ENCODE measurements around the gene HS3ST3A1. TPM values are rescaled to one million over a fixed set of nuclear protein-coding genes. Genes with fewer than 3 reads are reported as not detected.
"Not testable (repeated sequence)": the region's sequence is repeated elsewhere in the genome, so short reads cannot be mapped to it uniquely, and the experiment has no call there.

Gene HS3ST3A1
- total RNA-seq, 1 donor: 1.7 TPM

- H3K9me3 ChIP-seq (ENCODE audit: low read depth, low read length): no peaks in the 10 kb centered on the region
- no peaks in the 10 kb centered on the region for H3K27me3 ChIP-seq (ENCODE audit: insufficient read depth, low read length)
- H3K4me1 ChIP-seq (ENCODE audit: insufficient read depth, low read length): no peaks in the 10 kb centered on the region
- H3K4me3 ChIP-seq (ENCODE audit: low read length): no peak overlapping the region
Observed at GRCh38 chr17:13569398-13570123, 32.2 kb downstream of the HS3ST3A1 start.

DNA sequence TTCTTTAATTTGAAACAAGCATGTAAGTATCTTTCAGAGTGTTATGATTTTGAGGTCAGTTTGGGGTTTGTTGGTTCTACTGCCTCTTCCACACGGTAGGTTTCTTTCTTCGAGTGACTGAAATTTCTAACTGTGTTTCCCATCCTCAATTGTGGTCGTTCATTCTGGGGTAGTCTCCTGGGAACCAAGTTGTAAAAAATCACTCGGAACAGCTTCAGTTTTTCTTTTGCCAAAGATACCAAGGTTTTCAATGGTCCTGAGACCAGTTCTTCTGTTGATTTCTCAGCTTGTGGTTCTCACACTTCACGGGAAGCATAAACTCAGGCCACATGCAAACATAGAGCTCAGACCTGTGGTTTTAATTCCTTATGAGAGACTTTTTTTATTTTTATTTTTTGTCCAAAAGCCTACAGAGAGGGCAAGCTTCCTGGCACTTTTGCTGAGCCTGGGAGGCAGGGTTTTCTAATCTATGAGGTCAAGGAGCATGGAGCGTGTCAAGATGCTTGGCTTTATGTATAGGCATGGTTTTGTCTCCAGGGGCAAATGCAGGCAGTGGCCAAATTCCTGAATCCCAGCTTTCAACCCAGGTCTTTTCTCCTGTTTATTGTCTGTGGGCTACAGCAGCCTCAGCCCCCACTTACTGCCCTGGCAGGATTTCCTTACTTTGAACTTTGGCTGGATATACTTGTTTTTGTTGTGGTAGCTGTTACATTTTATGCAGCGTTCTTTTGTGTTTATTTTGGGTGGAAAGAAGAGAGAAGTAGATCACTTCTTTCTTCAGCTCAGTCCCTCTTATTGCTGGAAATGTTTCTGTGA, 32.9 kb downstream of the HS3ST3A1 start:
- H3K27me3 ChIP-seq (ENCODE audit: insufficient read depth, low read length): no peaks in the 10 kb centered on the region
- H3K4me3 ChIP-seq (ENCODE audit: low read length): no peak overlapping the region
- no peaks in the 10 kb centered on the region for H3K4me1 ChIP-seq (ENCODE audit: insufficient read depth, low read length)
- H3K9me3 ChIP-seq (ENCODE audit: low read depth, low read length): no peaks in the 10 kb centered on the region

GRCh38 chr17:13563866-13564265, 37.9 kb downstream of the HS3ST3A1 start:
- Histone ChIP-seq H3K4me1 (ENCODE audit: insufficient read depth, low read length) (no peaks in the 10 kb centered on the region), H3K4me3 (ENCODE audit: low read length) (no peak overlapping the region), H3K27me3 (ENCODE audit: insufficient read depth, low read length) (no peaks in the 10 kb centered on the region), H3K9me3 (ENCODE audit: low read depth, low read length) (no peaks in the 10 kb centered on the region)

- H3K9me3 ChIP-seq (ENCODE audit: low read depth, low read length): no peaks in the 10 kb centered on the region
- H3K4me3 ChIP-seq (ENCODE audit: low read length): no peak overlapping the region
- no peaks in the 10 kb centered on the region for H3K27me3 ChIP-seq (ENCODE audit: insufficient read depth, low read length)
- H3K4me1 ChIP-seq (ENCODE audit: insufficient read depth, low read length): no peaks in the 10 kb centered on the region
Observed at GRCh38 chr17:13562271-13562800, 39.4 kb downstream of the HS3ST3A1 start.

- no peaks in the 10 kb centered on the region for H3K4me1 ChIP-seq (ENCODE audit: insufficient read depth, low read length)
- H3K27me3 ChIP-seq (ENCODE audit: insufficient read depth, low read length): no peaks in the 10 kb centered on the region
- H3K9me3 ChIP-seq (ENCODE audit: low read depth, low read length): no peaks in the 10 kb centered on the region
- no peak overlapping the region for H3K4me3 ChIP-seq (ENCODE audit: low read length)
Observed at GRCh38 chr17:13561606-13562270, 40.0 kb downstream of the HS3ST3A1 start.

- Histone ChIP-seq H3K27me3 (ENCODE audit: insufficient read depth, low read length) (no peaks in the 10 kb centered on the region), H3K9me3 (ENCODE audit: low read depth, low read length) (no peaks in the 10 kb centered on the region), H3K4me3 (ENCODE audit: low read length) (no peak overlapping the region), H3K4me1 (ENCODE audit: insufficient read depth, low read length) (no peaks in the 10 kb centered on the region)
Observed at GRCh38 chr17:13560935-13561334, 40.8 kb downstream of the HS3ST3A1 start.

DNA sequence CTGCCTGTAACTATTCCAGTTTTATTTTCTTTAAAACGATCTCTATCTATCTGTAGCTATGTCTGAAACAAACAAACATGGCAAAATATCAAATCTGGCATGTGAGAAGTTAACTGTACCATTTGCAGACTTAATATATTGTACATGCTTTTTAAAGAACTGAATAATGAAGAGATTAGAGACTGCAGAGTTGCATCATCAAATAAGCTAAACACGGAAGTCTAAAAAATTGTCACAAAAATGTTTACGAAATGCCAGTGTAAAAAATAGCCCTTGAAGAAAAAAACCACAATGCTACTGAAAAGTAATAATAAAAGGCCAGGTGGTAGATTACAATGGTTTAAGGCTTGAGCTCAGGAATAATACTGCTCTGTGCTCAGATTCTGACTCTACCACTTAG, 43.1 kb downstream of the HS3ST3A1 start:
- H3K27me3 ChIP-seq (ENCODE audit: insufficient read depth, low read length): no peaks in the 10 kb centered on the region
- H3K9me3 ChIP-seq (ENCODE audit: low read depth, low read length): no peaks in the 10 kb centered on the region
- H3K4me1 ChIP-seq (ENCODE audit: insufficient read depth, low read length): no peaks in the 10 kb centered on the region
- no peak overlapping the region for H3K4me3 ChIP-seq (ENCODE audit: low read length)

DNA sequence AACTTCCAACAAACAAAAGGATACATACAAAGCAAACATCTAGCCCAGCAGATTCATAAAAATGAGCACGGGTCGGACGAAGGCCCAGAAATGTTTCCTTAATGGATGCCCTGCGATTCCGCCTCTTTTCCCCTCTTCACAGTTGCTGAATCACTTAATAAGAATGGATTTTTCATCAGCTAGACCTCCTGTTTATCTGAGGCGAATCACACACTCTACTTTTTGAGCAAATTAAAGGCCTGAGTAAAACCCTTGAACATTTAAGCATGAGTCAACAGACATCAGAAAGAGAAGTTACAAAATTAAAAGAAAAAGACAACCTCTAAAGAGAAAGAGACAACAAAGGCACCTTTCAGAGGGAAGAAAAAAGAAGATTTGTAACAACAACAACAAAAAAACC, 44.7 kb downstream of the HS3ST3A1 start:
- Histone ChIP-seq H3K4me3 (ENCODE audit: low read length) (no peak overlapping the region), H3K9me3 (ENCODE audit: low read depth, low read length) (no peaks in the 10 kb centered on the region), H3K4me1 (ENCODE audit: insufficient read depth, low read length) (no peaks in the 10 kb centered on the region), H3K27me3 (ENCODE audit: insufficient read depth, low read length) (no peaks in the 10 kb centered on the region)

DNA sequence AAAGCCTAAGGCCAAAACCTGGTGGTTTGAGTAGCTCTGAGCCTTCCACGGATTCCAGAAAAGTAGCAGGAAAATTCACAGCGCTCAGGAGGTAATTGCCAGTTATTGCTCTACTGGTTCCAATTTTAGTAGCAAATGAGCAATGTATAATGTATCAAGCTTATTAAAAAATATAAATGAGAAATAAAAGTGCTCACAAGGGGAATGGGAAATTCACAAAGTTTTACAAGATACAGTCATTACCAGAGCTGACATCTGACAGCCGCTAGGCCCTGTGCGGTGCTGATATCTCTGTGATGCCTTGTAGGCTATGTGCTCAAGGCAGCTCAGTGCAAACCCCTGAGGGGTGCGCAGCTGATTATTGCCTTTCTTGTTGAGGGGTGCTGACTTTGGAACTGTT, 47.5 kb downstream of the HS3ST3A1 start:
- Histone ChIP-seq H3K4me1 (ENCODE audit: insufficient read depth, low read length) (no peaks in the 10 kb centered on the region), H3K27me3 (ENCODE audit: insufficient read depth, low read length) (no peaks in the 10 kb centered on the region), H3K4me3 (ENCODE audit: low read length) (no peak overlapping the region), H3K9me3 (ENCODE audit: low read depth, low read length) (no peaks in the 10 kb centered on the region)

DNA sequence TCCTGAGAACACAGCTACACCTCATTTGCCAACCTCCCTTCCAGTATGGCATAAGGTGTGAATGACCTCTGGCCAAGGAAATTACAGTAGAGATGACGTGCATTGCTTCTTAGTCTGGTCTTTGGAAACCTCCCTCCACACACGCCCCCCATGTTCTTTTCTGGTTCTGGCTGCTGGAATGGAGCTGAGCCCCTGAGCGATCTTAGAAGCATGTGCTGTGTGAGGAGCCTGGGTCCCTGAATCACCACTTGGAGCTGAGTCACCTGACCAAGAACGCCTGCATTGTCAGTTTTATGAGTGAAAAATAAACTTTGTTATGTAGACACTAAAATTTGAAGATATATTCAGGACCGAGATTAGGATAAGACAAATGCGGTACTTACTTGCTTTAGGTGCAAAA, 51.4 kb downstream of the HS3ST3A1 start:
- peaks cover 3% of the 10 kb centered on the region for H3K27me3 ChIP-seq (ENCODE audit: insufficient read depth, low read length)
- no peak overlapping the region for H3K4me3 ChIP-seq (ENCODE audit: low read length)
- H3K9me3 ChIP-seq (ENCODE audit: low read depth, low read length): no peaks in the 10 kb centered on the region
- no peaks in the 10 kb centered on the region for H3K4me1 ChIP-seq (ENCODE audit: insufficient read depth, low read length)

DNA sequence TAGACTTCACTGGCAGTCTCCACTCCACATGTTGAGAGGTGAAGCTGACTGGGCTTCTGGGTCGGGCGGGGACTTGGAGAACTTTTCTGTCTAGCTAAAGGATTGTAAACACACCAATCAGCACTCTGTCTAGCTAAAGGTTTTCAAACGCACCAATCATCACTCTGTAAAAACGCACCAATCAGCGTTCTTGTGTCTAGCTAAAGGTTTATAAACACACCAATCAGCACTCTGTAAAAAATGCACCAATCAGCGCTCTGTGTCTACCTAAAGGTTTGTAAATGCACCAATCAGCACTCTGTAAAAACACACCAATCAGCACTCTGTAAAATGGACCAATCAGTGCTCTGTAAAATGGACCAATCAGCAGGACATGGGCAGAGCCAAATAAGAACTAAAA, 53.2 kb downstream of the HS3ST3A1 start:
- not testable (repeated sequence) for H3K9me3 ChIP-seq (ENCODE audit: low read depth, low read length); H3K27me3 ChIP-seq (ENCODE audit: insufficient read depth, low read length); H3K4me1 ChIP-seq (ENCODE audit: insufficient read depth, low read length); H3K4me3 ChIP-seq (ENCODE audit: low read length)

GRCh38 chr17:13546851-13547250, 54.9 kb downstream of the HS3ST3A1 start:
- no peaks in the 10 kb centered on the region for H3K9me3 ChIP-seq (ENCODE audit: low read depth, low read length)
- H3K4me1 ChIP-seq (ENCODE audit: insufficient read depth, low read length): no peaks in the 10 kb centered on the region
- no peak overlapping the region for H3K4me3 ChIP-seq (ENCODE audit: low read length)
- peaks cover 3% of the 10 kb centered on the region for H3K27me3 ChIP-seq (ENCODE audit: insufficient read depth, low read length)

DNA sequence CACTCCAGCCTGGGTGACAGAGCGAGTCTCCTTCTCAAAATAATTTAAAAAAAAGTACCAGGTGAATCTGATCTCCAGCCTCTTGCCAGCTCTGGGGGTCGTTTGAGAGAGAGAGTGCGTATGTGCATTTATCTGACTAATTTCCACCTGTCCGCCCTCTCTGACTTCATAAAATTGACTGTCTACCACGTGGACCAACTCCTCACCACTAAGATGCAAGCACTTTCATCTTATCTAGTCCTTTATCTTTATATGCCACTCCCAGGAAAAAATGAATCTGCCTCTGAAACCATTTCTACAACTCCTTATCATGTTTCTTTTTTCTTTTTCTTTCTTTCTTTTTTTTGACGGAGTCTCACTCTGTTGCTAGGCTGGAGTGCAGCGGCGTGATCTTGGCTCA, 55.8 kb downstream of the HS3ST3A1 start:
- Histone ChIP-seq H3K27me3 (ENCODE audit: insufficient read depth, low read length) (peaks cover 3% of the 10 kb centered on the region), H3K9me3 (ENCODE audit: low read depth, low read length) (no peaks in the 10 kb centered on the region), H3K4me1 (ENCODE audit: insufficient read depth, low read length) (no peaks in the 10 kb centered on the region), H3K4me3 (ENCODE audit: low read length) (no peak overlapping the region)

DNA sequence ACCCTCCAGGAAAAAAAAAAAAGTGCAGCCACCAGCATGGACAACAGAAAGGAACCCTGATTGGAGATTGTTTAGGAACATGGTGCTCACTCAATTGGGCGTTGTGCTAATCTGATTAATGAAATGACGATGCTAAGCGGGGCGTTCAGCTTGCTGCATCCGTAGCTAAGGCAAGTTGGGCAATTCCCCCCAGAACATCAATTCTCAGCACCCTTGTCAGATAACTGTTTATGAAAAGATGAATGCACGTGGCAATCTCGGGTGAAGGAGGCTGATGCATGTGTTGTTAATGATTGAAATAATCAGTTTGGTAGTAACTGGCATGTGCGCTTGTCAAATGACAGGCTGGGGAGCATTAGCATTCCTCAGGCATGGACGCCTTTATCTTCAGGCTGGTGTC, 57.0 kb downstream of the HS3ST3A1 start:
- H3K9me3 ChIP-seq (ENCODE audit: low read depth, low read length): no peaks in the 10 kb centered on the region
- H3K4me3 ChIP-seq (ENCODE audit: low read length): no peak overlapping the region
- H3K4me1 ChIP-seq (ENCODE audit: insufficient read depth, low read length): no peaks in the 10 kb centered on the region
- peaks cover 3% of the 10 kb centered on the region for H3K27me3 ChIP-seq (ENCODE audit: insufficient read depth, low read length)

GRCh38 chr17:13544292-13544691, 57.4 kb downstream of the HS3ST3A1 start:
- Histone ChIP-seq H3K4me1 (ENCODE audit: insufficient read depth, low read length) (no peaks in the 10 kb centered on the region), H3K9me3 (ENCODE audit: low read depth, low read length) (no peaks in the 10 kb centered on the region), H3K4me3 (ENCODE audit: low read length) (no peak overlapping the region), H3K27me3 (ENCODE audit: insufficient read depth, low read length) (peaks cover 3% of the 10 kb centered on the region)
